GM18499 (cell line): ENCODE data around the gene C1orf159.
A peak's percentile ranks its signal among the peaks of the same experiment; 100 is the strongest.

Source experiments
- ATAC-seq: cut with Tn5 transposase; IDR thresholded peaks from one replicate; pipeline ENCODE4 v1.9.1; 2021; ENCODE audit warnings: moderate number of reproducible peaks; ENCODE audit not compliant: insufficient read depth, unreplicated experiment

Gene C1orf159

DNA sequence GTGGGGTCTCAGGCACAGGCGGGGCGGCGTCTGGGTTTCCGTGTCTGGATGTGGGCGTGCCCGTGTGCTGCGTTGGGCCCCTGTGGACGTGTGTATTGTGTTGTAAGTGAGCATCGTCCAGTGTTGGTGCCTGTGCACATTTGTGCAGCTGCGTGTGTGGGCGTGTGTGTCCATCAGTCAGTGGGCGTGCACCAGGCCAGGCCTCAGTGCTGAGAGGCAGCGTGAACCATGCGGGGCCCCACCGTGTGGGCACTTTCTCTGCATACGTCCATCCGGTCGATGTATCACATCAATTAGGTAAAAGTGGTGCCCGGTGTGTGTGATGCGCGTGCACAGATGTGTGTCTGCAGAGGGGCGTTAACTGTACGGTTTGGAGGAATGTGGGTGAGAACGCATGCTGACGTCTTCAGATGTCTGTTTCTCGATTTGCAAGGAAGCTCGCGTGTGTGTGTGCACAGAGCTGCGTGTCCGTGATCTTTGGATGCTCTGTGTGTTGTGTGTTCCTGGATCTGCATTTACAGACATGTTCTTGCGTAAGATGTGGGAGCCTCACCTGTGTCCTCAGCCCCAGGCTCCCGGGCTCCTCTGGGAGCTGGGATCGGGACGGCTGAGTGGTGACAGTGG is 71.3 kb downstream of the C1orf159 start:
- ATAC-seq, result no peak

DNA sequence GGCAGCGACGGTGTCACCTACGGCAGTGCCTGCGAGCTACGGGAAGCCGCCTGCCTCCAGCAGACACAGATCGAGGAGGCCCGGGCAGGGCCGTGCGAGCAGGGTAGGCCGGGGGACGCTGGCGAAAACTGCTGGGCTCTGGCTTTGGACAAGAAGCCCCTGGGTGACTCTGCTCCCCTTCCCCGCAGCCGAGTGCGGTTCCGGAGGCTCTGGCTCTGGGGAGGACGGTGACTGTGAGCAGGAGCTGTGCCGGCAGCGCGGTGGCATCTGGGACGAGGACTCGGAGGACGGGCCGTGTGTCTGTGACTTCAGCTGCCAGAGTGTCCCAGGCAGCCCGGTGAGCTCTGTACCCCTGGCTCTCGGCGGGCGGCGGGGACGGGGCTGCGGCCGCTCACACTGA is 72.0 kb downstream of the C1orf159 start:
- no peak for ATAC-seq

DNA sequence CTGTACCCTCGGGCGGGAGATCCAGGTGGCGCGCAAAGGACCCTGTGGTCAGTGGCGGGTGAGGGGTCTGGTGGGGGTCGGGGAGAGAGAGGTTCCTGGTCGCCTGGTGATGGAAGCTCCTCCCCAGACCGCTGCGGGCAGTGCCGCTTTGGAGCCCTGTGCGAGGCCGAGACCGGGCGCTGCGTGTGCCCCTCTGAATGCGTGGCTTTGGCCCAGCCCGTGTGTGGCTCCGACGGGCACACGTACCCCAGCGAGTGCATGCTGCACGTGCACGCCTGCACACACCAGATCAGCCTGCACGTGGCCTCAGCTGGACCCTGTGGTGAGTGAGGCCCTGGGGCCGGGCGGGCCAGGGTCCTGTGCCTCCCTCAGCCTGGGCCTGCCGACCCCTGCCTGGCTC is 72.5 kb downstream of the C1orf159 start:
- no peak for ATAC-seq

DNA sequence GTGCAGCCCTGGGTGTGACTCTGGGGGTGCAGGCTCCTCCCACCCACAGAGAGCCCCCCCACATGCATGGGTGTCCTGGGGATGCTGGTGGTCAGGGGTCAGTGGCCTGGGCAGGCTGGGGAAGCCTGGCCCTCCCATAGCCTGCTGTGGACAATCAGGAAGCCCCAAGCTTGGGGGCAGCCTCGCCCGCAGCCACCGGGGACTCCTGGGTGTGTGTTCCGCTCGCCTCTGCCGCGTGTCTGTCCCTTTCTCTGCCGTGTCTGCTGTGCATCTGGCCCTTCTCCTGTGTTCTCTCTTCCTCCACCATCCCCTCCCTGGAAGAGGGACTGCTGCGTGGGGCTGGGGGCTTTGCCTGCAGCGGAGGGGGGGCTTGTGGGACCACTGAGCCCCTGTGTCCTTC is 73.1 kb downstream of the C1orf159 start:
- ATAC-seq, result no peak

DNA sequence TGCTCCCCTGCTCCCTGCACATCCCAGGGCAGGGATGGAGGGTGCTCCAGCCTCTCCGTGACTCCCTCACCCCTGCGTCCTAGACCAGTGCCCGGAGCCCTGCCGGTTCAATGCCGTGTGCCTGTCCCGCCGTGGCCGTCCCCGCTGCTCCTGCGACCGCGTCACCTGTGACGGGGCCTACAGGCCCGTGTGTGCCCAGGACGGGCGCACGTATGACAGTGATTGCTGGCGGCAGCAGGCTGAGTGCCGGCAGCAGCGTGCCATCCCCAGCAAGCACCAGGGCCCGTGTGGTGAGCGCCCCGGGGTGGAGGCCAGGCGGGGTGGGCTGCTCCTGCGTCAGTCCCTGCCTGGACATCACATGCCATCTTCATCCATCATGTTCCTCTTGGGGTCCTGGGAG is 74.0 kb downstream of the C1orf159 start:
- no peak for ATAC-seq

DNA sequence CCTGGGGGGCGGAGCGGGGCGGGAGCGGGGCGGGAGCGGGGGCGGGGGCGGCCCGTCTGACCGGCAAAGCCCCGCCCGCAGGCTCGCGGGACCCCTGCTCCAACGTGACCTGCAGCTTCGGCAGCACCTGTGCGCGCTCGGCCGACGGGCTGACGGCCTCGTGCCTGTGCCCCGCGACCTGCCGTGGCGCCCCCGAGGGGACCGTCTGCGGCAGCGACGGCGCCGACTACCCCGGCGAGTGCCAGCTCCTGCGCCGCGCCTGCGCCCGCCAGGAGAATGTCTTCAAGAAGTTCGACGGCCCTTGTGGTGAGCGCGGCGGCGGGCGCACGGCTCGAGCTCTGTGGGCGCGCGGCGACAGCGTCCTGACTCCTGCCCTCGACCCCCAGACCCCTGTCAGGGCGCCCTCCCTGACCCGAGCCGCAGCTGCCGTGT is 74.8 kb downstream of the C1orf159 start:
- ATAC-seq, result no peak

DNA sequence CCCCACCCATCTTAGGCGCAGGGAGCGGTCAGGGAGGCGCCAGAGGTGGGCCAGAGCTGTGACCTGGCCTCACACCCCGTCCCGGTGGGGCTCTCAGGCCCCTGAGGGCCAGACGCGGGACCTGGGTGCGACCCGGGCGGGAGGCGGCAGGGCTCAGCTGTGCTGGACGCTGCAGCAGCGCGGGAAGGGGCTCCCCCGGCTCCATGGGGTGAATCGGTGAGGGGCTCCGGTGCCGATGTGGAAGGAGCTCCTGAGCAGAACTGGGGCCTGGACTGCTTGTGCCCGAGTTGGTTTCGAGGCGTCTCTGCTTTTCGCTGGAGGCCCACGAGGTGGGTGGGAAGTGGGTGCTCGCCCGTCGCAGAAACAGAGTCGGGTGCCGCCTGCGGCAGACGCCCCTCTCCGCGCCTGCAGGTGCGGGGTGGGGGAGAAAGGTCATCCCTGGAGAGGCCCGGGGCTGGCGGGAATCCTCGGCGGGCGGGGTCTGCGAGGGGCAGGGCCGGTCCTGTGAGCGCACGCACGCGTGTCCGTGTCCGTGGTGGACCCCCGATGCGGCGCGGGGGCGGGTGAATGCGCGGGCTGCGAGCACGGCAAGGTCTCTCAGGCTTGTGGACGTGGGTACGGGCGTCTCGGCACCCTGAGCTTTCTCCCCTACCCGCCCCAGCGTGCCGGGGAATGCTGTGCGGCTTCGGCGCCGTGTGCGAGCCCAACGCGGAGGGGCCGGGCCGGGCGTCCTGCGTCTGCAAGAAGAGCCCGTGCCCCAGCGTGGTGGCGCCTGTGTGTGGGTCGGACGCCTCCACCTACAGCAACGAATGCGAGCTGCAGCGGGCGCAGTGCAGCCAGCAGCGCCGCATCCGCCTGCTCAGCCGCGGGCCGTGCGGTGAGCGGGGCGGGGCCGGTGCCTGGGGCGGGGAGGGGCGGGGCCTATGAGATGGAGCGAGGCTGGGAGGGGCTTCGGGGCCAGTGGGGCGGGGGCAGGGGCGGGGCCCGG is 75.6 kb downstream of the C1orf159 start:
- ATAC-seq, result no peak

DNA sequence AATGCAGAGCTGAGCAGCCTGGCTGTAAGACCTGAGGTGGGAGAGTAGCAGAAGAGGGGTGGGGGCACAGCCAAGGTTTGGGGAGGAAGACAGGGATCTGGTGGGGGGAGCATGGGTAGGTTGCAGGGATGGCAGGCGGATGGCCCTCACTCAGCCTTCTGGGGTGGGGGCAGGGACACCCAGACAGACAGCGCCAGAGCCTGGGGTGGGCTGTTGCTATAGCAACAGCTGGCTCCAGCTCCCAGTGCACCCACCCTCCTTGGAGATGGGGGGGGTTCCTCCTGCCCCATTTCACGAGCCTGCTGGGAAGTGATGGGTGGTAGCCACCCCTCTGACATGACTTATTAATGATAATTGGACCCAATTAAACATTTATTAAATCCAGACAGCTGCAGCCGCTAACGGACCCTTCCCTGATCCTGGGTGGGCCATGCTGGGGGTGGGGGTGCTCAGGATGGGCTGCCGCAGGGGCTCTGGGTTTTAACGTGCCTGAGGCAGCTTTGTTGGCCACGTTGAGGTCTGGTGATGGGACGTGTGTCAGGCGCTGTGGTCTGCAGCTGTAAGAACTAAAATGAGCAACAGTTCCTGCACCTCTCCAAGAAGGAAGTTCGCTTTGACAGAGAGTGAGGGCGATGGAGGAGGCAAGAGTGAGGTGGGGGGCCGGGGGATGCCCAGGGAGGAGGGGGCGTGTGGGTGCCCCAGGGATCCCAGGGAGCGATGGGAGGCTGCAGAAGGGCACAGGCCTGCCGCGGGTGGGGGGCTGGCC is 76.6 kb downstream of the C1orf159 start:
- ATAC-seq, result no peak

DNA sequence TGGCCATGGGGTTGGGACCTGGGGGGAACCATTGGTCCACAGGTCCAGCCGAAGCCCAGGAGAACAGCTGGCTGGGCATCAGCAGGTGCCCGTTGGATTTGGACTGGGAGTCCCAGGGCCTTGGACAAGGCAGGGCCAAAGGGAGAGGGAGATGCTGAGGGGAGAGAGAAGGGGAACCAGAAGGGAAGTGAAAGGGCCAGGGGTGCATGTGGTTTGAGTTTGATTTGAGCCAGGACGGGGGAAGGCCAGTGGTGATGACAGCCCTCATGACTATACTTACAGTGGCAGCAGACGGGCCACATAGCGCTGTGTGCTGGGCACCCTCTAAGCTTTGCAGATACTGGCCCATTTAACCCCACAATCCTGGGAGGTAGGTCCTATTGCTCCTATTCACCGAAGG is 77.2 kb downstream of the C1orf159 start:
- no peak for ATAC-seq

DNA sequence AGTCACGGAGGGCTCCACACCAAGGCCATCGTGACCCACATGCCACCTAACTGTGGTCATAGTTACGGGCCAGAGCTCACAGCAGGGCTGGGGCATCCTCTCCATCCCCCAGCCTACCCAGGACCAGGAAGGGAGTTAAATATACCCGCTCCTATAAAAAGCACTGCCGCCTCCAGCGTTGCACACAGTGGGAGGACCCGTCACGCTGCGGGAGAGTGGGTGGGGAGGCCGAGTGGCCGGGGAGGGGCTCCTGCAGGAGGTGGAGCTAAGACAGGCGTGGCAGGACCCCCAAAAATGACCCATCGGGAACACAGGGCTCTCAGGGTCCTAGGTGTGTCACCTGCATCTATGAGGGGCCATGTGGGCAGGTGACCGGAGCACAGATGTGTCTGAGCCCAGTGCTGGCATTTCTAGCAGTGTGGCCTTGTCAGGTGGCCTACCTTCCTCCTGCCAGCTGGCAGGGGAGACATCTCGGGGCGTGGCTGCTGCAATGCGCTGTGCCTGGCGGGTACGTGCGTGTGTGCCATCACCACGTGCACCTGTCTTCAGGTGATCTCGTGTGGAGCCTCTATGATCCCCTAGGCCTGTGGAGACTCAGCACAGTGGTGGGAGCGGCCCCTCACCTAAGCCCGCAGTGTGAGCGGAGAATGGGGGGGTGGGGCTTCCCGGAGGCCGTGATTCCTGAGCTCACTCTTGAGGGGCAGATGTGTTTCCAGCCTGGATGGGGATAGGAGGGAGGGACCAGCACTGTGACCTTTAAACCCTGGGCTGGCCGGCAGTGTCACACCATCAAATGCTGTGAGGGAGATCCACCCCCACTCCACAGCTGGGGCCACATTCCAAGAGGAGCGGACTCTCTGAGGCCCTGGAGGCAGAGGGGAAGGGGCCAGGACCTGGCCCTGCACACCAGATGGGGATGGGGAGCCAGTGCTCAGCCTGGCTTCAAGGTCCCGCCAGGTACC is 78.2 kb downstream of the C1orf159 start:
- ATAC-seq, result no peak

DNA sequence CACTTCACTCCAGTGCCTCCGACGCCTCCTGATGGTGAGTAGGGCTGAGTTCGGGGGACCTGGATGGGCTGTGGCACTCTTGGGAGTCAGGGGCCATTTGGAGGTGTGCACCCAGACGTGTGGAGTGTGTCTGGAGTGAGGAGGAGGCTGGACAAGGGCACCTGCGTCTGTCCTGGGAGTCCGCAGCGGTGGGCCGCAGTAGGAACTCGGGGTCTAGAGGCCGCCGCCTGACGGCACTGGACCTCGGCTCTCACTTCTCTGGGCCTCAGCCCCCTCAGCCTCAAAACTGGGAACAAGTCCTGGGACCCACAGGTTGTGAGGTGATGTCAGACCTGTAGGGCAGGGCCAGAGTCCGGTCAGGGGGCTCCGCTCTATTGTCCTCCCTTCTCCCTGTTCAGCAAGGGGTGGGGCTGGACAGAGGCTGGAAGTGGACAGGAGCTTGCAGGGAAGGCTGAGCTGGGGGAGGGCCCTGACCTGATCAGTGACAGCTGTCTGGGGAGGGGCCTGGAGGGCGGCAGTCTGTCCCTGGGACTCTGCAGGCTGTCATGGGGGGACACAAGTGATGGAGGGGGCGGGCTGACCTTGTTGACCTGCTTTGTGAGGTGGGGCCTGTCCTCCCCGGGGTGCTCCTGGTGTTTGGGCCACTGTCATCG is 80.5 kb downstream of the C1orf159 start:
- ATAC-seq, result no peak

DNA sequence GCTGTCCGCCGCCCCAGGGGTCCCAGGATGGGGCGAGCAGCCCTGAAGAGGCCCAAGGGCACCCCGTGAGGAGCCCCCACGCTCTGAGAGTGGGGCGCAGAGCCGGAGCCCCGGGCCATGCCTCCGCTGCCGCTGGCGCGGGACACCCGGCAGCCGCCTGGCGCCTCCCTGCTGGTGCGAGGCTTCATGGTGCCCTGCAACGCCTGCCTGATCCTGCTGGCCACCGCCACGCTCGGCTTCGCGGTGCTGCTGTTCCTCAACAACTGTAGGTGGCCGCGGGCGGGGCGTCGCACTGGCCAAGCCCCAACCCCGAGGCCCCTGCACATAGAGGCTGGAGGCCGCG is 81.5 kb downstream of the C1orf159 start:
- ATAC-seq, result no peak

DNA sequence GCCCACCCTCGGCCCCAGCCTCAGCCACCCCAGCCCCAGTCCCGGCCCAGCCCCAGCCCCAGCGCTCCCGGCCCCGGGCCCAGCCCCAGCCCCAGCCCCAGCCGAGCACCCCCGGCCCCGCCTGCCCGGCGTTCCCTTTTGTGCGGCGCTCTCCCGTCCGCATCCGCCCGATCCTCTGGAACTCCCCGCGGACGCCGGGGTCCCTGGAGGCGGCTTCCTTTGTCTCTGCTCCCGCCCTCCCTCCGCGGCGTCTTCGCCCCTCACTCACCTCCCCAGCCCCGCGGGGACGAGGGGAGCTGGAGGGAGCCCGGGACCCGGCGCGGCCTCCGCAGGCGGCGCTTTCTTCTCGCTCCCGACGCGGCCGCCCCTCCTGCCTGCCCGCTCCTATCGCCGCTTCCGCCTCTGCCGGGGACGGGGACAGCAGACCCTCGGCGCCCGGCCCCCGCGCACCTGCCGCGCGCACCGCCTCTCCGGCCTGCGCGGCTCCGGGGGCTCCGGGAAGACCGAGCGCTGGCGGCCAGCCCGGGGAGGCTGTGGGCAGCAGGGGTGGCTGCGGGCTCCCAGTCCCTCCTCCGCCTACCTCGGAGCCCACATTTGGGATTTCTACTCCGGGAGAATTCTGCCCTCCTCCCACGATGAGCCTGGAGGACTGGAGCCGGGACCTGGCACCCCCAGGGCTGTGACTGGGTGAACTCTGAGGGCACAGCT is 82.0 kb downstream of the C1orf159 start:
- no peak for ATAC-seq

DNA sequence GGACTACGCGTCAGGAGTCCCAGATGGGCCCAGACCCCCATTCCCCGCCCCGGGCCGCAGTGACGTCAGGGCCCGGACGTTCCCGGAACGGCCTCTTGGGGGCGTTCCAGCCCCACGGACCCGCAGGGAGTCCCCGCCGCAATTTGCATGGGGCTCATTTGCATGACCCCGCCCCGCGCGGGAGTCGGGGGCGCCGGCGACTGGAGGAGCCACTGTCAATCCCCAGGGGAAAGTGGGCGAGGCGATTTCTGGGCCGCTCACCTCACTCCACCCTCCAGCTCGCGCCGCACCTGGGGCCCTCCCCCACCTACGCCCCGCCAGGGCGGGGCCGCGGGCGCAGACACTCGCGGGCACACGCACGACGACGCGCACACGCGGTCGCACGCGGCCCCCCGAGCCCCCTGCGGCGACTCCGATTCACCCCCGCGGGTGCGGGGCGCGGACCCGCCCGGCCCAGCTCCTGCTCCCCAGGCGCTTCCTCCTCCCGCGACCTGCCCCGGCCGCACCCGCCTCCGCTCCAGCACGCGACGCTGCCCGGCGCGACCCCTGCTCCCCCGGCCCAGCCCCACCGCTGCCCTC is 82.8 kb downstream of the C1orf159 start:
- ATAC-seq, result peak; percentile 53

DNA sequence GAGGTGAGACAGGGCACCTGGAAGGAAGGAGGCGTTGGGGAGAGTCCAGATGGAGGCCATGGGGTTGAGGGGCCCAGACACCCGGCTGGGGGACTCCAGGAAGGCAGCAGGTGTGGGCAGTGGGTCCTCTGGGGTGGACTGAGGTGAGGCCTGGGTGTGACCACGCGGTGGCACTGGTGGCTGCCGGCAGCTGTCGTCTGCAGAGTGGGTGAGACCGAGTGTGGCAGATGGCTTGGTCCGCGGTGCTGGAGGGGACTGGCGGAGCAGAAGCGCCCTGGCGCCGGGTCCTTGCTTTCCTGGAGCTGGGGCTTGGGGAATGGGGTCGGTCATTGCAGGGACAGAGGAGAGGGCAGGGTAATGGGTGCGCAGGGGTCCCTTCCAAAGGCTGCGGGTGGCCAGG is 83.5 kb downstream of the C1orf159 start:
- ATAC-seq, result peak; percentile 15
